ENCODE results near the gene PIK3R5. TPM values are rescaled to one million over a fixed set of nuclear protein-coding genes. Genes with fewer than 3 reads are reported as not detected.

Gene PIK3R5
- total RNA-seq, 1 experiment from 2014 or later: 5.9 TPM

GRCh38 chr17:8831234-8831849 lies 134.2 kb downstream of the PIK3R5 start:
- Mint-ChIP-seq H3K4me3 (no peak overlapping the region), H3K27me3 (ENCODE audit: low read depth) (no peaks in the 10 kb centered on the region), H3K4me1 (peaks cover 6% of the 10 kb centered on the region), H3K9me3 (0 out of 2 replicates have a peak, but pooled peaks cover 5% of the 10 kb centered on the region), H3K27ac (no peak overlapping the region), H3K36me3 (no peaks in the 10 kb centered on the region)
- TF ChIP-seq, protein P1, sequence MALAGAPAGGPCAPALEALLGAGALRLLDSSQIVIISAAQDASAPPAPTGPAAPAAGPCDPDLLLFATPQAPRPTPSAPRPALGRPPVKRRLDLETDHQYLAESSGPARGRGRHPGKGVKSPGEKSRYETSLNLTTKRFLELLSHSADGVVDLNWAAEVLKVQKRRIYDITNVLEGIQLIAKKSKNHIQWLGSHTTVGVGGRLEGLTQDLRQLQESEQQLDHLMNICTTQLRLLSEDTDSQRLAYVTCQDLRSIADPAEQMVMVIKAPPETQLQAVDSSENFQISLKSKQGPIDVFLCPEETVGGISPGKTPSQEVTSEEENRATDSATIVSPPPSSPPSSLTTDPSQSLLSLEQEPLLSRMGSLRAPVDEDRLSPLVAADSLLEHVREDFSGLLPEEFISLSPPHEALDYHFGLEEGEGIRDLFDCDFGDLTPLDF (CRISPR knock-in tag; IDR thresholded peaks at IDR 0.05): no peak
- TF ChIP-seq ZNF219 (CRISPR knock-in tag; IDR thresholded peaks at IDR 0.05; ENCODE audit: borderline replicate concordance): no peak
- TF ChIP-seq JAZF1 (CRISPR knock-in tag; IDR thresholded peaks at IDR 0.05): no peak
- TF ChIP-seq CBFB (CRISPR knock-in tag; IDR thresholded peaks at IDR 0.05; ENCODE audit: low read depth): no peak
- TF ChIP-seq MYBL2 (CRISPR knock-in tag; IDR thresholded peaks at IDR 0.05): no peak
- TF ChIP-seq MXD4 (CRISPR knock-in tag; IDR thresholded peaks at IDR 0.05; ENCODE audit: borderline replicate concordance): no peak
- TF ChIP-seq TEAD1 (CRISPR knock-in tag; IDR thresholded peaks at IDR 0.05): no peak
- no peak for TF ChIP-seq NFATC4 (CRISPR knock-in tag; IDR thresholded peaks at IDR 0.05)
- no peak for TF ChIP-seq IRF2 (CRISPR knock-in tag; IDR thresholded peaks at IDR 0.05; ENCODE audit: borderline replicate concordance, low read depth)
- TF ChIP-seq, protein P2, sequence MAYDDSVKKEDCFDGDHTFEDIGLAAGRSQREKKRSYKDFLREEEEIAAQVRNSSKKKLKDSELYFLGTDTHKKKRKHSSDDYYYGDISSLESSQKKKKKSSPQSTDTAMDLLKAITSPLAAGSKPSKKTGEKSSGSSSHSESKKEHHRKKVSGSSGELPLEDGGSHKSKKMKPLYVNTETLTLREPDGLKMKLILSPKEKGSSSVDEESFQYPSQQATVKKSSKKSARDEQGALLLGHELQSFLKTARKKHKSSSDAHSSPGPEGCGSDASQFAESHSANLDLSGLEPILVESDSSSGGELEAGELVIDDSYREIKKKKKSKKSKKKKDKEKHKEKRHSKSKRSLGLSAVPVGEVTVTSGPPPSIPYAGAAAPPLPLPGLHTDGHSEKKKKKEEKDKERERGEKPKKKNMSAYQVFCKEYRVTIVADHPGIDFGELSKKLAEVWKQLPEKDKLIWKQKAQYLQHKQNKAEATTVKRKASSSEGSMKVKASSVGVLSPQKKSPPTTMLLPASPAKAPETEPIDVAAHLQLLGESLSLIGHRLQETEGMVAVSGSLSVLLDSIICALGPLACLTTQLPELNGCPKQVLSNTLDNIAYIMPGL (CRISPR knock-in tag; IDR thresholded peaks at IDR 0.05): no peak
- TF ChIP-seq USF2 (CRISPR knock-in tag; IDR thresholded peaks at IDR 0.05): no peak
- TF ChIP-seq, protein P3, sequence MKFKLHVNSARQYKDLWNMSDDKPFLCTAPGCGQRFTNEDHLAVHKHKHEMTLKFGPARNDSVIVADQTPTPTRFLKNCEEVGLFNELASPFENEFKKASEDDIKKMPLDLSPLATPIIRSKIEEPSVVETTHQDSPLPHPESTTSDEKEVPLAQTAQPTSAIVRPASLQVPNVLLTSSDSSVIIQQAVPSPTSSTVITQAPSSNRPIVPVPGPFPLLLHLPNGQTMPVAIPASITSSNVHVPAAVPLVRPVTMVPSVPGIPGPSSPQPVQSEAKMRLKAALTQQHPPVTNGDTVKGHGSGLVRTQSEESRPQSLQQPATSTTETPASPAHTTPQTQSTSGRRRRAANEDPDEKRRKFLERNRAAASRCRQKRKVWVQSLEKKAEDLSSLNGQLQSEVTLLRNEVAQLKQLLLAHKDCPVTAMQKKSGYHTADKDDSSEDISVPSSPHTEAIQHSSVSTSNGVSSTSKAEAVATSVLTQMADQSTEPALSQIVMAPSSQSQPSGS (CRISPR knock-in tag; IDR thresholded peaks at IDR 0.05; ENCODE audit: borderline replicate concordance, low read depth): no peak
- TF ChIP-seq NR3C1 (CRISPR knock-in tag; conservative IDR thresholded peaks at IDR 0.05; ENCODE audit: low read depth): no peak
- no peak for DNase-seq (ENCODE audit: low spot score)
- ChIA-PET POLR2A (interaction anchor here (0.7 to 1.0 kb wide), 2 partner anchors 12 to 406 kb away, joined by 3 to 9 read pairs; no protein-coding TSS in a partner anchor), CTCF (interaction anchor here (0.6 to 5.0 kb wide), 18 partner anchors 8 to 1638 kb away, joined by 3 to 132 read pairs (median 4); partner anchors contain the start of gene MFSD6L)
- no peak for ATAC-seq

DNA sequence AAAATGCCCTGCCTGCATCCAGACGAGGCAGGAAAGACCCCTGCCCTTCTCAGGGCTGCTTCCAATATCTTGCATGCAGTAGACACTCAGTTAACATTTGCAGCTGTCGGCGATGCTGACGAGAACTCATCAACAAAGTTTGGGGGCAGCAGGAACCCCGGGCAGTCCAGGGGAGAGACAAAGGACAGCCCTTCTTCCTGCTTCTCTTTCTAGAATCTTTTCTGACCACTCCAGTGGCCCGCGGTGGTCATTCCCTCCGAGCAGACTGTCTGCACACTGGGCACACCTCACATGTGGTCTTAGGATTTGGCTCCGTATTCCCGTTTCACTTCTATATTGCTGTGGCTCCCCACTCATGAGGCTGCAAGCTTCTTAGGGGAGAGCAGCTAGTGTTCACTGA lies 135.4 kb downstream of the PIK3R5 start:
- Mint-ChIP-seq H3K36me3 (no peaks in the 10 kb centered on the region), H3K9me3 (0 out of 2 replicates have a peak, but pooled peaks cover under 1% of the 10 kb centered on the region), H3K27me3 (ENCODE audit: low read depth) (no peaks in the 10 kb centered on the region), H3K4me1 (peaks cover 6% of the 10 kb centered on the region), H3K4me3 (no peak overlapping the region), H3K27ac (no peak overlapping the region)
- no peak for ATAC-seq
- POLR2A ChIA-PET: interaction anchor here (0.5 to 1.0 kb wide), 2 partner anchors 10 to 490 kb away, joined by 3 to 6 read pairs; no protein-coding TSS in a partner anchor
- TF ChIP-seq ZNF317 (CRISPR knock-in tag; IDR thresholded peaks at IDR 0.05; ENCODE audit: borderline replicate concordance, low read depth): no peak
- TF ChIP-seq, protein P4, sequence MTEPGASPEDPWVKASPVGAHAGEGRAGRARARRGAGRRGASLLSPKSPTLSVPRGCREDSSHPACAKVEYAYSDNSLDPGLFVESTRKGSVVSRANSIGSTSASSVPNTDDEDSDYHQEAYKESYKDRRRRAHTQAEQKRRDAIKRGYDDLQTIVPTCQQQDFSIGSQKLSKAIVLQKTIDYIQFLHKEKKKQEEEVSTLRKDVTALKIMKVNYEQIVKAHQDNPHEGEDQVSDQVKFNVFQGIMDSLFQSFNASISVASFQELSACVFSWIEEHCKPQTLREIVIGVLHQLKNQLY (CRISPR knock-in tag; IDR thresholded peaks at IDR 0.05): no peak
- DNase-seq (ENCODE audit: low spot score): no peak
- CTCF ChIA-PET: interaction anchor here (0.6 to 5.0 kb wide), 20 partner anchors 8 to 420 kb away, joined by 3 to 132 read pairs (median 4); partner anchors contain the start of gene MFSD6L

All from WTC11 (cell line).